ENCODE results near the gene RNF19B.

RNF19B gene

DNA sequence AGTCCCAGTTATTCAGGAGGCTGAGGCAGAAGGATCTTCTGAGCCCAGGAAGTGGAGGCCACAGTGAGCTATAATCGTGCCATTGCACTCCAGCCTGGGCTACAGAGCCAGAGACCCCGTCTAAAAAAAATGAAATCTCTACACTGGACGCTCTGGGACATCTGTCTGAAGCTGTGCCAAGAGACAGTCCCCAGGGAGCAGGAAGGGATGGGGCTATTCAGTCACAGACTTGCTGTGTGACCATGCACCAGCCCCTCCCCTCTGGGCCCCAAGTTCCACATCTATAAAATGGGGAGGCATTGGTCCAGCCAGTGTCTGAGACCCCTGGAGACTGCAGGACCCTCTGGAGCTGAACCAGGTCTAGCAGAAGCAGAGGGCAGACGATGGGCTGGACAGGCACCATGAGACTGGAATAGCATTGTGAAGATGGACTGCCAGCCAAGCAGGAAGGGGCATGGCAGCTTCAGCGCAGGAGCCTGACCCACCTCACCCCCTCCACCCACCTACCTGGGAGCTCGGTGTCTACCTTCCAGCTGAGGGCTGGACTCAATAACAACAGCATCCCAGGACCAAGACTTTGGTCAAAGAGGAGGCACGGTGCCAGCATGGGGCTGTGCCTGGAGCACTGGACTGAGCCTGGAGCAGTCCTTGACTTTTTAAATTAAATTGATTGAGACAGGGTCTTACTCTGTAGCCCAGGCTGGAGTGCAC, 64.9 kb downstream of the RNF19B start:
- FAIRE-seq: no peak

GRCh38 chr1:32898958-32899357, 65.7 kb downstream of the RNF19B start:
- FAIRE-seq: no peak

DNA sequence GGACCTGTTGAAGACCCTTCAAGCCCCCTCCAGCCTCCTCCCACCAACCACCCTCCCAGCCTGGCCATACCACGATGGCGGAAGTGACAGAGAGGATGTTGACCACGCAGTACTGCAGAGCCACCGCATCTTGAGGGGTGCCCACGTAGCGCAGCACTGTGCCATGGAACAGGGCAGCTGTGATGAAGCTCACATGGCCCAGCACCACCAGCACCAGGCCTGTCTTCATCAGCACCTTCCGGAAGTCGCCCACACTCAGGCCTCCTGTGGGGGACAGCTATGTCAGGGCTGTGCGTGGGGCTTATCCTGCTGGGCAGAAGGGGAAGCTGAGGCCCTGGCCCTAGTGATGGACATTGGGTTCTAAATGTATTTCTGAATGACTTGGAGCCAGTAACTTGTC, 66.6 kb downstream of the RNF19B start:
- no peak for FAIRE-seq

- no peak for FAIRE-seq
Measured at GRCh38 chr1:32897082-32898049, 67.2 kb downstream of the RNF19B start.

GRCh38 chr1:32896451-32896850, 68.2 kb downstream of the RNF19B start:
- FAIRE-seq: no peak

- FAIRE-seq: no peak
Measured at GRCh38 chr1:32895325-32896215, 69.0 kb downstream of the RNF19B start.

DNA sequence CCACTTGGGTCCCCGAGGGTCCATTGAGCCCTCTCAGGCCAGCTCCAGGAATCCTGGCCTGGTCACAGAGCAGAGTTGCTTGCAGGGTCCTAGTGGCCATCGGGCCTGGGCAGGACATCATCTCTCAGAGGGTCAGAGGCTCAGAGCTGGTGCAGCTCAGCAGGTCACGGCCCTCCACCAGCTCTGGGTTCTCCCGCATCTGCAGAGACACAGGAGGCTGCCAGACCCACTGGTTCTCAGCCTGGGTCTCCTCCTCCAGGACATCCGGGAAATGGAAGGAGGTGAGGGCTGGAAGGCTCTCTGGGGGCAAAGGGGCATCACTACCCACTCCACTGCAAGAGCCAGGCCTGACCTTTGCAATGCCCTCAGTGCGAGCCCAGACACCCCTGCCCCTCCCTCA, 69.9 kb downstream of the RNF19B start:
- FAIRE-seq: no peak

- no peak for FAIRE-seq
Measured at GRCh38 chr1:32894019-32894600, 70.5 kb downstream of the RNF19B start.

- FAIRE-seq: no peak
Measured at GRCh38 chr1:32893198-32894018, 71.2 kb downstream of the RNF19B start.

GRCh38 chr1:32892368-32893197, 72.0 kb downstream of the RNF19B start:
- no peak for FAIRE-seq

DNA sequence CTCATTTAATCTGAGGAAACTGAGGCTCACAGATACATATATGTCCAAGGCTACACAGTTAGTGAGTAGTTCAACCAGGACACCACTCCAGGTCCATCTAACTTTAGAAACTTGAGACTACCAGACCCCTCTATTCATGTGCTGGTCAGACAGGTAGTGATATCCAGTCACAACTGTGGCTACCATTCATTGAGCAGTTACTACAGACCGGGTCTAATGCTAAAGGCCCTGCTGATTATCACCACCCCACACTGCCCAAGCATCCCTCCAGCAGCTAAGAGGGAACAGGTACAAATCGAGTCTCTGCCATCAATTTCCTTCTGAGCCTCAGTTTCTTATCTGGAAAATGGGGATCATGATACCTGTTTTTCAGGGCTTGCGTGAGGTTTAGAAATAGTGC, 73.0 kb downstream of the RNF19B start:
- FAIRE-seq: no peak

GRCh38 chr1:32891241-32891570, 73.4 kb downstream of the RNF19B start:
- no peak for FAIRE-seq

DNA sequence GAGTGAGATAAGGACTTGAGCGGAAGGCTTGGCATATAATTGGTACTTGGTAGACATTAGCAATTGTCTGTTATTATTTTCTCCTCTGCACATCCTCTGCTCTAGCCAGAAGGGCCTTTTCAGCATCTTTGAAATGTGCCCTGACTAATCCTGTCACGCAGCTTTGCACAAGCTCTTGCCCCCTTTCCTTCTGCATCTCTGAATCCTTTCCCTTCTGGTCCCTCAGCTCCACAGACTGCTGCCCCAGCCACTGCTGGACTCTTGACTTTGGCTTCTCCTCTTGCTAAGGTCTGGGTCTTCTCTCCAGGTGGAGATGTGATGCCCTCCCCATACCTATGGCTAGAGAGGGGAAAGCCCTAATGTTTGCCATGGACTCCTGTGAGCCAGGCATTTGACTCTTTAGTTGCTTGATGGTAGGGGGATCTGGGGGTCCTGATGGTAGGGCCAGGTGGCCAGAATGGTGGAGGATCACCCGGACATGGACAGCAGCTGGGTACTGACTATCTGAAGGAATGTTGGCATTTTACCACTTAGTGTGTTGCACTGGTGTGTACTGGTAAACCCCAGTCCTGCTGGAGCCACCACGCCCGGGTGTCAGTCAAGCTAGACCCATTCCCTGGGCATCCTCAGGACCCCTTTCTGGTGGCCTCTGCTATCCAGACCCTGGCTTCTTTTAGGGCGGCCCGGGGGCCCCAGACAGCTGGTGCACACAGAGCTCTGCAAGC, 73.9 kb downstream of the RNF19B start:
- FAIRE-seq: no peak

DNA sequence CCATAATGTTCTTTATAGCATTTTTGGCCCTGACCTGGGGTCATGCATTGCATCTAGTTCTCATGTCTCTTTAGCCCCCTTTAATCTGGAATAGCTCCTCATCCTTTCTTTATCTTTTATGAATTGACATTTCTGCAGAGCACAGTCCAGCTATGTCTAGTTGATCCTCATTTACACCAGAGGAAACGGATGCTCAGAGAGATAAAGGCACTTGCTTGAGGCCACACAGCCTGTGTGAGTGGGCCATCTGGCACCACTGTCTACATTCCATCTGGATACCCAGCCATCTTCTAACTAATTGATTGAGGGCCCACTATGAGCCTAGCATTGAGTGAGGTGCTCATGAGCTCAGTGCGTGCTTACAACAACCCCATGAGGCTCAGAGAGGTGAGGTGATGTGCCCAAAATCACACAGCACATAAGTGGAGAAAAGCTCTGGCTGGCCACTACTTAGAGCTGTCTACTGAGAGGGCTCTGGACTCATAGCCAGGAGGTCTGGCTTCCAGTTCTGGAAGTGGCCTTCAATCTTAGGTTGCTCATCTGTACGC, 74.8 kb downstream of the RNF19B start:
- FAIRE-seq: no peak

DNA sequence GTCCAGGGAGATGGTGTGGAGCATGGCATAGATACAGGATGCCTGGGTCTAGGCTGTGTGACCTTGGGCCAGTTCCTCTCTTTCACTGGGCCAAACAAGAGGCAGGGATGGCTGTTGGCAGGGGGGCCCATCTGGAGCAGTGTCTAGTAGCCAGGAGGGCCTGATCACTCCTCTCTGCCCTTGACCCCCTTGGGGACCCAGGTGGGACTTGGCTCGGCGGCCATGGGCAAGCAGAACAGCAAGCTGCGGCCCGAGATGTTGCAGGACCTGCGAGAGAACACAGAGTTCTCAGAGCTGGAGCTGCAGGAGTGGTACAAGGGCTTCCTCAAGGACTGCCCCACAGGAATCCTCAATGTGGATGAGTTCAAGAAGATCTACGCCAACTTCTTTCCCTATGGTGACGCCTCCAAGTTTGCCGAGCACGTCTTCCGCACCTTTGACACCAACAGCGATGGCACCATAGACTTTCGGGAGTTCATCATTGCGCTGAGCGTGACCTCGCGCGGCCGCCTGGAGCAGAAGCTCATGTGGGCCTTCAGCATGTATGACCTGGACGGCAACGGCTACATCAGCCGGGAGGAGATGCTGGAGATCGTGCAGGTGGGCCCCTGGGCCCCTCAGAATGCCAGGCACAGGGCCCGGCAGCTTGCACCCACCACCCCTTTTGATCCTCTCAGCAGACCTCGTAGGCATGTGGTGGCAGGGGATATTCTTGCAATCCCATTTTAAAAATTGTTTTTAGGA, 75.8 kb downstream of the RNF19B start:
- no peak for FAIRE-seq

DNA sequence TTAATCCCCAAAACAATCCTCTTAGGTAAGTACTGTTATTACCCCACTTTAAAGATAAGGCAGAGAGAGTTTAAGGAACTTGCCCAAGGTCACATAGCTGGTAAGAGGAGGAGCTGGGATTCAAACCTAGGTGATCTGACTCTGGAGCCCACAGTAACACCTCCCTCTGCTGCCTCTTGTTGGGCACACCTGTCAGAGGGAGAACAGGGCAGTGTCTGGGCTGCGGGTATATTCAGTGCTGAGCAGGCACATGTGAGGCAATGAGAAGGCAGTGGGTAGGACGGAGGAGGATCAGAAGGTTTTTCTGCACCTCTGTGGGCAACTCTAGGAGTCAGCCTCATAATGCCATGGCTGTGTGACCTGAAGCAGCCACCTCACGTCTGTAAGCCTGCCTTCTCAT, 76.5 kb downstream of the RNF19B start:
- no peak for FAIRE-seq

- no peak for FAIRE-seq
Measured at GRCh38 chr1:32887623-32888022, 77.0 kb downstream of the RNF19B start.

DNA sequence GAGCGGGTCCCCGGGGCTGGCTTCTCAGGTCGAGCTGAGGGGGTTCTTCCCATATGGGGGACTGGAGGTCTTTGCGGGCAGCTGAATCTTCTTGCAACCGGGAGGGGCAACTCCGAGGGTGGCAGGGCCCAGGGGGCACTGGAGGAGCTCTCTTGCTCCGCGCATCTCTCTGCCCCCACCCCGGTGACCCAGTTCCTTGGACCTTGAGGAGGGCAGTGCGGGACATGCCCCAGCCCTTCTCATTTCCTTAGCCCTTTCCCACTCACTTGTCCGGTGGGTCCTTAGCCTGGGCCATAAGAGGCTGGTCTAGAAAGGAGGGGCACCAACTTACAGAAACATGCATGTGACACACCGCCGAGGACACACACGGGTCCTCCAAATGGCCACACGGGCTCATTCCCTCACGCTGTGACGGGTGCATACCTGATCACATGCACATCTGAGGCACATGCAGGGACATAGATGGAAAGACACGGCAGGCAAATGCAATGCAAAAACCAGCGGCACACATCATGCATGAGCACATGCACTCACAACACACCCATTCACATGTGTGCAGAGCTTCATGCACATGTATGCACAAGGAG, 77.7 kb downstream of the RNF19B start:
- FAIRE-seq: no peak
